Left forelimb (tissue), 1 donor: ENCODE measurements around the gene ELMO1.
A peak's percentile ranks its signal among the peaks of the same experiment; 100 is the strongest.

ENCODE experiments used
- DNase-seq: peaks from one replicate; pipeline ENCODE4 v3.0.0-alpha.2; 2018; ENCODE audit warnings: low spot score

The ELMO1 gene

GRCh38 chr7:37216156-37216852, 232.4 kb downstream of the ELMO1 start:
- DNase-seq, result no peak

DNA sequence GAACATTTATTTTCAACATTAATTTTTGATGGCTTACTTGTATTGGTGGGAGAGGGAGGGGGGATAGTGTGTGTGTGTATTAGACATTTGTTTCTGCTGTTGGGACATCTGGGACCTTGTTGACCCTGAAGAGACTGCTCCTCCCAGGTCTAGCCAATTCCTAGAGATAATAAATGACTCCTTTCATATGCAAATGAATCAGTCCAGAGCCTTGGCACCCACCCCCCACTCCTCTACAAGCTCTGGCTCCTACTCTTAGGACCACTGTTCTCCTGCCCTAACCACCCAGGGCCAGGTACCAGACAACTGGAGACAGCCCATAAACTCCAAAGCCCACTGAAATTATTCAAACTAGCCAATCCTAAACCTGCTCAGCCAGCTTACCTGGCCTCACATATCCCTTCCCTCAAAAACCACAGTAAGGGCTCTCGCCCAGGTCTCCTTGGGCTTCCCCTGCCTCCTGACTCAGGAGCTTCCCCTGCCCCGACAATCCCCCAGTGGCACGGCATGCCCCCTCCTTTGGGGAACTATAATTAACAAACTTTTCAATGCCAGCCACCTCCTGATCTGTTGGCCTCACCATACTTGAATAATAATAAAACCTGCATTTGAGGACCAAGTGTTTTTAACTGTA, 233.3 kb downstream of the ELMO1 start:
- no peak for DNase-seq

- peak; percentile 86 for DNase-seq
Measured at GRCh38 chr7:37212556-37212955, 236.1 kb downstream of the ELMO1 start.

DNA sequence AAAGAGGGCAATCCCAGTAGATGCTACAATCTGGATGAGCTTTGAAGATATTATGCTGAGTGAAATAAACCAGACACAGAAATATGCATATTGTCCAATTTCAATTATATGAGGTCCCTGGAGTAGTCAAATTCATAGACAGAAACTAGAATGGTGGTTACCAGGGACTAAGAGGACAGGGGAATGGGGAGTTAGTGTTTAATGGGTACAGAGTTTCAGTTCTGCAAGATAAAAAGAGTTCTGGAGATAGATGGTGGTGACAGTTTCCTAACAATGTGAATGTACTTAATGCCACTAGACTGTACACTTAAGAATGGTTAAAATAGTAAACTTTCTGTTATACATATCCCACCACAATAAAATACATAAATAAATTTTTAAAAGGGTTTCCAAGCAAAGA, 236.6 kb downstream of the ELMO1 start:
- DNase-seq, result no peak

- peak; percentile 75 for DNase-seq
Measured at GRCh38 chr7:37211097-37211880, 237.4 kb downstream of the ELMO1 start.

GRCh38 chr7:37209195-37209594, 239.5 kb downstream of the ELMO1 start:
- DNase-seq, result no peak

GRCh38 chr7:37208528-37208927, 240.1 kb downstream of the ELMO1 start:
- DNase-seq, result no peak

DNA sequence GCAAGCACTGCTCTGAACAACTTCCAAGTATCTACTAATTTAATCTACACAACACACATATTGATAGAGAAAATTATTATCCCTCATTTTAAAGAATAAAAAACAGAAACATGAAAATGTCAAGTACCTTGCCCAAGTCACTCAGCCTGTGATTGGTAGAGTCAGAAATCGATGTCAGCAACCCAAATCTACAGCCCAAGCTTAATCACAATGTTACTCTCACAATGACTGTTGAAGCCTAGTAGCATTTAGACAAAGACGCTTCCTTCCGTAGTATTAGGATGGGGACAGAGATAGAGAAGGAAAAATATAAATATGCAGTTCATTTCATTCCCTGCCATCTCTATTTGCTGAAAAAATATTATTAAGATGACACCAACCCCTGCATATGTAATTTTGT, 242.5 kb downstream of the ELMO1 start:
- DNase-seq, result no peak

- no peak for DNase-seq
Measured at GRCh38 chr7:37205451-37205850, 243.2 kb downstream of the ELMO1 start.

DNA sequence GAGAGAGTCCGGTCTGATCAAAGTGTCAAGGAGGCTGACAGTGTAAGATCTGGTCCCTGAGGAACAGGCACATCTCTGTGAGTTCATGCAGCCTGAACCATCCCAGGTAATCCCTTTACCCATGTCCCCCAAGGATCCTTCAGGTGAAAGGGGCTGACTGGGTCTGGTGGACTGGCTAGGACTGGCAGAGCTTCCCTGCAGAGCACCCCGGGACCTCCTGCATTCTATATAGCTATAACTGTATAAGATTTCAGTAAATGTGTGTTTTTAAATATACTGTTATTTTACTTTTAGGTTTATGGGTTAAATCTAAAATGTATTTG, 246.8 kb downstream of the ELMO1 start:
- no peak for DNase-seq

- peak; percentile 90 for DNase-seq
Measured at GRCh38 chr7:37201003-37201875, 247.4 kb downstream of the ELMO1 start.

DNA sequence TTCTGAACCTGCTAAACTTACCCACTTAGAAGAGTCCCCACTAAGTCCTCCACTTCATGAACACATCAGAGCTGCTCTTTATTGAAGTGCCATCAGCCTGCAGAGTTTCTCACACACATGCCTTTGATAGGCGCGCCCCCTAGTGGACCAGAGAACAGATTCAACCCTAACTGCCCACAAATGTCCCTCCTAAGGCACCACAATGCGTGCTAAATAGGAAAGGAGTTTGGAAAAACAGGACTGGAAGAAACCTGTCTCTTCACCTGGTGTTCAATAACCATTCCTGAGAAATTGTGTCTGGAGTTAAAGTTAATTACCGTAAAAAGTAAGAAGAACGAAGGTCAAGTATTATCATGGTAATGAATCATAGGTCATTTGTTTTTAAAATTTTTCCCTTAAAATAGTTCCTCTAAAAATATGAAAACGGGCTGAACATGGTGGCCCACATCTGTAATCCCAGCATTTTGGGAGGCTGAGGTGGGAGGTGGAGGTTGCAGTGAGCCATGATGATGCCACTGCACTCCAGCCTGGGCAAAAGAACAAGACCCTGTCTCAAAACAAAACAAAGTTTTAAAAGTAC, 249.7 kb downstream of the ELMO1 start:
- peak; percentile 79 for DNase-seq

DNA sequence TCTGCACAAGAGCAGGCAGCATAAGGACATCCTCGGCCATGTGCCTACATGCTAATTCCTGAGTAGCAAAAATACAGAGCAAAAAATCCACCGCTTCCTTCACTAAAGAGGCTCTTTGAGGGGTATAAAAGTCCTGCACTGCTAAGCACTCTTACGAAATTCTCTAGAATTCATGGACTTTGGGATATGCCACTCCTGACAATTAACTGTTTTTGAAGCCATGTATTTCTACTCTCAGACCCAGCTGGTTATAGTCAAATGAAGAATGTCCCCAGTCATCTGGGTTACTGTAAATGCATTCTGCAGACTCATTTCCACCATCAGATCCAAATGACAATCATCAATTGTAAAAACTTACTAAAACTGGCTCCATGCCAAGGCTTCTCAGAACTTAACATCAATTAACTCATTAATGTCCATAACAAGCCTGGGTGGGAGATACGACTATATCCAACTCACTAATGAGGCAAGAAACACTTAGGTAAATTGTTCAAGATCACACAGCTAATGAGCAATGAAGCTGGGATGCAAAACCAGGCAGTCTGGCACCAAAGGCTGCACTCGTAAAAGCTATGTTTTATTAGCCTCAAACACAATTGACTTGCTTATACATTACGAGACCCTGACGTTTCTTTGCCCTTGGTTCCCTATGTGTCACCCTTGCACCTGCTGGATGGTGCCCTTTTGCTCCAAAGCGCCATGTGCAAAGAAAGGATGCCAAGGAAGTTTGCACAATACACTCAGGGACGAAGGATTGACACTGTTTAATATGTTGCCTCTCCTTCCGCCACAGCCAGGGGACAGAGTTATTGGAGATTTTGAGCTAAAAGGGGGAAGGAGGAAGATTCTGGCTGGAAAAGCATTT, 250.4 kb downstream of the ELMO1 start:
- DNase-seq, result no peak

GRCh38 chr7:37197108-37197507, 251.6 kb downstream of the ELMO1 start:
- DNase-seq, result no peak

- no peak for DNase-seq
Measured at GRCh38 chr7:37196676-37197075, 252.0 kb downstream of the ELMO1 start.

DNA sequence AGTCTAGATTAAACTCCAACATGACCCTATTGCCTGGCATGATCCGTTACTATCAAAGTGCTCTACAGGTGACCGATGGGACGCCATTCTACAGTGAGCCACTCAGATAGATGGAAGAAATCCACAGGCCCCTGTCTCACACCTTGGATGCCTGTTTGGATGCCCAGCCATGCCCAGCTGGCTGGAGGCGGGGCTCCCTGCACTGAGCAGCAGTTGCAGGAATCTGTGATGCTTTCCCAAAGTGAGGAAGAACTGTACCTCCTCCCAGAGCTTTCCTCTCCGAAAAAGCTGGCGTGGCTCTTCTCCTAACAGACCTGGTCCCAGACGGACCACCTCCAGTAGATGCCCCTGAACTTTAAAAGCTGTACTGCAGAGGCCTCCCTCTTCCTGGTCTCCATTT, 253.3 kb downstream of the ELMO1 start:
- no peak for DNase-seq

GRCh38 chr7:37194943-37195342, 253.7 kb downstream of the ELMO1 start:
- DNase-seq, result no peak

GRCh38 chr7:37193775-37194135, 254.9 kb downstream of the ELMO1 start:
- DNase-seq, result no peak

DNA sequence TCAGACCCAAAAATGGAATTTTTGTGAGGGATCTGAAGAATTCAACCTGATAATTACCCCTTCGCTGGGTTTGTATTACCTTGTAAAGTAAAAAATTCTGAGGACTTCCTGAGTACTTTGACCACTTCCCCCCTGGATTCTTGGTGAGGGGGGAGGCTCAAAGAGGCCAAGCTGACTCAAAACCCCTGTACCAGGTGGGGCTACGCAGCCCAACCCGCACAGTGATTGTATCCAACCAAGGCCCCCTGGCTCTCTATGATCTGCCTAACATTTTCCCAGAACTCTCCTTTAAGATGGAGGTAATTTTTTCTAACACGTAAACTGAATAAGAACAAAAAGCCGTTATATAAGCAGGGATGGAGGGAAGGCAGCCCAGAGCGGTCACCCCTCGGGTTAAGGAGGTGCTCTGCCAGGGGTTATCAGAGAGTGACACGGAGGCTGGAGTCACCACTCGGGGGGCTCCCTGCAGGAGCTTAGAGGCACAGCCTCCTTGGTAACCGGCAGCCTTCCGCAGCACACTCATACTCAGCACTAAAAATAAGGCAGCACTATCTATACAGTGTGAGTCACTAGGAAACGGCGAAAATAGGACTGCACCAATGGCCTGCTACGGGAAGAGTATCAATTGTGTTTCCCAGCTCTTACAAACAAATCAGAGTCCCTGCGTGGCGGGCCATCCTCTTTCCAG, 255.4 kb downstream of the ELMO1 start:
- DNase-seq, result no peak

DNA sequence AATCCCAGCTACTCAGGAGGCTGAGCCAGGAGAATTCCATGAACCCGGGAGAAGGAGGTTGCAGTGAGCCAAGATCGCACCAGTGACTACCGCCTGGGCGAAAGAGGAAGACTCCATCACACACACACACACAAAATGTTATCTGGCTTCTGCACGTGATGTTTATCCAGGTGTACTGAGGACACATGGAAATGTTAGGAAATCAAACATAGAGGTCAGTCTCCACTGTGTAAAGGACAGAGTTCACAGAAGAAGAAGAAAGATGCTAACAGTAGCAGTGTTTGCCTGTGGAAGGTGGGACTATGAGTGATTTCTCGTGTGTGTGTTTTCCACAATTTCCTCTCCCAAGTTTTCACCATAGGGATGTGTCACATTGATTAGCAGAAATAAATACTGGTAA, 256.9 kb downstream of the ELMO1 start:
- DNase-seq, result no peak
